GM23338 (cell line): ENCODE data around the gene TEPSIN. TPM values are rescaled to one million over a fixed set of nuclear protein-coding genes. Genes with fewer than 3 reads are reported as not detected.

Experiments used
- ATAC-seq: fragments of 200-7000 bp; cut with Tn5 transposase; 3 replicates; pipeline ENCODE4 v1.9.1; 2020
- DNase-seq: peaks from one replicate; pipeline ENCODE4 v3.0.0-alpha.2; 2015; ENCODE audit warnings: low spot score
- H2AFZ ChIP-seq: fragments of 200-600 bp; sonication (generic); 2 replicates; pipeline ENCODE4 v1.8.0; 2016; ENCODE audit warnings: antibody characterized with exemption, mild to moderate bottlenecking, moderate library complexity
- H3F3A ChIP-seq: fragments of 200-600 bp; sonication (generic); replicated peaks from 2 replicates; pipeline ENCODE4 v1.8.0; 2017; ENCODE audit warnings: antibody characterized with exemption, mixed run types, low read depth
- H3K27ac ChIP-seq: fragments of 200-600 bp; sonication (generic); 2 replicates; pipeline ENCODE4 v1.6.1; 2016; ENCODE audit warnings: low read depth
- H3K27me3 ChIP-seq: fragments of 200-600 bp; sonication (generic); 2 replicates; pipeline ENCODE4 v1.8.0; 2016; ENCODE audit warnings: mild to moderate bottlenecking, mixed run types, moderate library complexity; ENCODE audit not compliant: insufficient read depth
- H3K36me3 ChIP-seq: fragments of 200-600 bp; sonication (generic); 2 replicates; pipeline ENCODE4 v1.8.0; 2016; ENCODE audit warnings: mild to moderate bottlenecking; ENCODE audit not compliant: insufficient read depth
- H3K4me1 ChIP-seq: fragments of 200-600 bp; sonication (generic); 2 replicates; pipeline ENCODE4 v1.8.0; 2016; ENCODE audit warnings: mild to moderate bottlenecking, moderate library complexity; ENCODE audit not compliant: insufficient read depth
- H3K4me2 ChIP-seq: fragments of 200-600 bp; sonication (generic); 2 replicates; pipeline ENCODE4 v1.7.1; 2017; ENCODE audit warnings: mixed run types
- H3K4me3 ChIP-seq: fragments of 200-600 bp; sonication (generic); 2 replicates; pipeline ENCODE4 v1.6.1; 2016; ENCODE audit warnings: mixed run types
- H3K79me2 ChIP-seq: fragments of 200-600 bp; sonication (generic); replicated peaks from 2 replicates; pipeline ENCODE4 v1.8.0; 2017; ENCODE audit warnings: mild to moderate bottlenecking; ENCODE audit not compliant: insufficient read depth
- H3K9me2 ChIP-seq: fragments of 200-600 bp; sonication (generic); 2 replicates; pipeline ENCODE4 v1.8.0; 2017; ENCODE audit not compliant: insufficient read depth
- H4K20me1 ChIP-seq: fragments of 200-600 bp; sonication (generic); replicated peaks from 2 replicates; pipeline ENCODE4 v1.8.0; 2017; ENCODE audit warnings: mild to moderate bottlenecking; ENCODE audit not compliant: insufficient read depth
- H3K27ac Mint-ChIP-seq: 2 replicates; pipeline ENCODE4 v1.8.0; 2020; ENCODE audit warnings: inconsistent platforms, mild to moderate bottlenecking, moderate library complexity, mixed read lengths
- H3K27me3 Mint-ChIP-seq: 3 replicates; pipeline ENCODE4 v1.8.0; 2022; ENCODE audit warnings: low read depth, mild to moderate bottlenecking, moderate library complexity, mixed read lengths, inconsistent platforms; ENCODE audit not compliant: insufficient read depth, poor library complexity
- H3K36me3 Mint-ChIP-seq: 3 replicates; pipeline ENCODE4 v1.8.0; 2021; ENCODE audit warnings: low read depth, mild to moderate bottlenecking, inconsistent platforms, moderate library complexity, mixed read lengths
- H3K4me1 Mint-ChIP-seq: 3 replicates; pipeline ENCODE4 v1.8.0; 2020; ENCODE audit warnings: mild to moderate bottlenecking, inconsistent platforms, mixed read lengths
- H3K4me3 Mint-ChIP-seq: 3 replicates; pipeline ENCODE4 v1.8.0; 2021; ENCODE audit warnings: moderate library complexity, mild to moderate bottlenecking, inconsistent platforms, mixed read lengths
- H3K9me3 Mint-ChIP-seq: 3 replicates; pipeline ENCODE4 v1.8.0; 2020; ENCODE audit warnings: moderate library complexity, mild to moderate bottlenecking, inconsistent platforms, mixed read lengths
- CREB1 ChIP-seq: fragments of 250-450 bp; sonication (Bioruptor Pico); IDR thresholded peaks from 2 replicates; pipeline ENCODE4 v1.5.0; 2020; ENCODE audit warnings: low read depth, mild to moderate bottlenecking, moderate library complexity
- CTCF ChIP-seq, 2 experiments: fragments of 200-600 bp in 1 of 2; sonication (generic) in 1 of 2; conservative IDR thresholded peaks; 2 replicates each; pipeline versions ENCODE4 v1.5.1 to v1.6.1; 2016 to 2017; ENCODE audit warnings: antibody characterized with exemption in 2 of 2, low read depth in 2 of 2, mild to moderate bottlenecking in 2 of 2, moderate library complexity in 1 of 2
- EZH2 ChIP-seq: fragments of 200-600 bp; sonication (generic); IDR thresholded peaks from one replicate; pipeline ENCODE4 v1.8.0; 2017; ENCODE audit warnings: antibody characterized with exemption, mild to moderate bottlenecking, low read depth; ENCODE audit not compliant: unreplicated experiment
- EZH2phosphoT487 ChIP-seq: fragments of 200-600 bp; sonication (generic); IDR thresholded peaks from one replicate; pipeline ENCODE4 v1.8.1; 2018; ENCODE audit warnings: antibody characterized with exemption; ENCODE audit not compliant: unreplicated experiment
- JUNB ChIP-seq: IDR thresholded peaks from one replicate; pipeline ENCODE4 v1.6.1; 2016; ENCODE audit warnings: antibody characterized with exemption; ENCODE audit not compliant: unreplicated experiment
- NANOG ChIP-seq: IDR thresholded peaks from 2 replicates; pipeline ENCODE4 v1.6.1; 2016; ENCODE audit warnings: antibody characterized with exemption, borderline replicate concordance
- POLR2AphosphoS5 ChIP-seq: IDR thresholded peaks from 2 replicates; pipeline ENCODE4 v1.6.1; 2016; ENCODE audit warnings: antibody characterized with exemption, low read depth
- STAT1 ChIP-seq: IDR thresholded peaks from one replicate; pipeline ENCODE4 v1.6.1; 2016; ENCODE audit warnings: antibody characterized with exemption; ENCODE audit not compliant: unreplicated experiment
- ZNF331 ChIP-seq: fragments of 250-450 bp; sonication (Bioruptor Pico); IDR thresholded peaks from 2 replicates; pipeline ENCODE4 v1.5.0; 2020; ENCODE audit warnings: low read depth, mild to moderate bottlenecking, moderate library complexity
- polyA plus RNA-seq: library from polyadenylated mRNA; unstranded; fragments of >200 nt; fragmentation: Nextera tagmentation; extraction: Ambion mirVana; gene quantifications from 2 replicates; pipeline ENCODE4 v1.2.1, GENCODE V29; 2016
- total RNA-seq: library from RNA; depleted of rRNA; stranded (reverse); fragments of >200 nt; shearing (Covaris generic); gene quantifications from 2 replicates; pipeline ENCODE4 v1.2.3, GENCODE V29; 2014
- TF ChIP-seq, protein P1 (sequence below): IDR thresholded peaks from 2 replicates; pipeline ENCODE4 v1.6.1; 2016; ENCODE audit warnings: antibody characterized with exemption
- TF ChIP-seq, protein P2 (sequence below): fragments of 250-450 bp; sonication (Bioruptor Pico); IDR thresholded peaks from 2 replicates; pipeline ENCODE4 v1.5.0; 2020; ENCODE audit warnings: mild to moderate bottlenecking, moderate library complexity

The TEPSIN gene
- total and polyA plus RNA-seq, 2 experiments from 2014 or later = 4.4 to 25.3 TPM

GRCh38 chr17:81252987-81253329, 14.1 kb upstream of the TEPSIN start:
- Histone ChIP-seq H3K79me2 (no peaks in the 10 kb centered on the region), H3K4me3 (no peak overlapping the region), H3K27me3 (no peaks in the 10 kb centered on the region), H3K4me2 (no peak overlapping the region), H3K27ac (no peak overlapping the region), H3K4me1 (peaks cover 3% of the 10 kb centered on the region; the same call in 1 of the 2 replicates), H4K20me1 (no peaks in the 10 kb centered on the region; the same call in 1 of the 2 replicates), H3K9me2 (peaks cover 5% of the 10 kb centered on the region), H2AFZ (no peak overlapping the region), H3F3A (peaks cover 2% of the 10 kb centered on the region; the same call in 1 of the 2 replicates), H3K36me3 (no peaks in the 10 kb centered on the region)
- peaks cover 19% of the 10 kb centered on the region for H3K27me3 Mint-ChIP-seq
- H3K9me3 Mint-ChIP-seq = peaks cover 3% of the 10 kb centered on the region; the same call in 1 of the 3 replicates
- H3K27ac Mint-ChIP-seq = no peak overlapping the region
- ATAC-seq = no peak
- TF ChIP-seq EZH2 (no peak), CTCF (conservative IDR thresholded peaks at IDR 0.05; ENCODE audit: low read depth in 2 of 2) (no peak), POLR2AphosphoS5 (no peak), STAT1 (no peak), CREB1 (CRISPR knock-in tag) (no peak)
- TF ChIP-seq, protein P1, sequence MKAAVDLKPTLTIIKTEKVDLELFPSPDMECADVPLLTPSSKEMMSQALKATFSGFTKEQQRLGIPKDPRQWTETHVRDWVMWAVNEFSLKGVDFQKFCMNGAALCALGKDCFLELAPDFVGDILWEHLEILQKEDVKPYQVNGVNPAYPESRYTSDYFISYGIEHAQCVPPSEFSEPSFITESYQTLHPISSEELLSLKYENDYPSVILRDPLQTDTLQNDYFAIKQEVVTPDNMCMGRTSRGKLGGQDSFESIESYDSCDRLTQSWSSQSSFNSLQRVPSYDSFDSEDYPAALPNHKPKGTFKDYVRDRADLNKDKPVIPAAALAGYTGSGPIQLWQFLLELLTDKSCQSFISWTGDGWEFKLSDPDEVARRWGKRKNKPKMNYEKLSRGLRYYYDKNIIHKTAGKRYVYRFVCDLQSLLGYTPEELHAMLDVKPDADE = no peak
- H3K4me1 Mint-ChIP-seq = peaks cover 27% of the 10 kb centered on the region
- DNase-seq = no peak
- H3K36me3 Mint-ChIP-seq = peaks cover 6% of the 10 kb centered on the region; the same call in 2 of the 3 replicates
- no peak overlapping the region; the same call in 2 of the 3 replicates for H3K4me3 Mint-ChIP-seq

- ATAC-seq (no peak), DNase-seq (no peak)
- H3K4me3 Mint-ChIP-seq = no peak overlapping the region
- peaks cover 3% of the 10 kb centered on the region; the same call in 1 of the 3 replicates for H3K9me3 Mint-ChIP-seq
- Histone ChIP-seq H3K4me2 (no peak overlapping the region), H3K4me3 (no peak overlapping the region), H3K9me2 (peaks cover 5% of the 10 kb centered on the region), H4K20me1 (no peaks in the 10 kb centered on the region; the same call in 1 of the 2 replicates), H3K4me1 (peaks cover 3% of the 10 kb centered on the region; the same call in 1 of the 2 replicates), H3K27me3 (no peaks in the 10 kb centered on the region), H2AFZ (no peak overlapping the region), H3K36me3 (no peaks in the 10 kb centered on the region), H3K79me2 (no peaks in the 10 kb centered on the region), H3K27ac (no peak overlapping the region), H3F3A (peaks cover 2% of the 10 kb centered on the region; the same call in 1 of the 2 replicates)
- H3K27ac Mint-ChIP-seq = no peak overlapping the region
- H3K27me3 Mint-ChIP-seq = peaks cover 19% of the 10 kb centered on the region
- H3K36me3 Mint-ChIP-seq = peaks cover 6% of the 10 kb centered on the region; the same call in 2 of the 3 replicates
- H3K4me1 Mint-ChIP-seq = peaks cover 27% of the 10 kb centered on the region
- no peak for TF ChIP-seq ZNF331
- TF ChIP-seq, protein P2, sequence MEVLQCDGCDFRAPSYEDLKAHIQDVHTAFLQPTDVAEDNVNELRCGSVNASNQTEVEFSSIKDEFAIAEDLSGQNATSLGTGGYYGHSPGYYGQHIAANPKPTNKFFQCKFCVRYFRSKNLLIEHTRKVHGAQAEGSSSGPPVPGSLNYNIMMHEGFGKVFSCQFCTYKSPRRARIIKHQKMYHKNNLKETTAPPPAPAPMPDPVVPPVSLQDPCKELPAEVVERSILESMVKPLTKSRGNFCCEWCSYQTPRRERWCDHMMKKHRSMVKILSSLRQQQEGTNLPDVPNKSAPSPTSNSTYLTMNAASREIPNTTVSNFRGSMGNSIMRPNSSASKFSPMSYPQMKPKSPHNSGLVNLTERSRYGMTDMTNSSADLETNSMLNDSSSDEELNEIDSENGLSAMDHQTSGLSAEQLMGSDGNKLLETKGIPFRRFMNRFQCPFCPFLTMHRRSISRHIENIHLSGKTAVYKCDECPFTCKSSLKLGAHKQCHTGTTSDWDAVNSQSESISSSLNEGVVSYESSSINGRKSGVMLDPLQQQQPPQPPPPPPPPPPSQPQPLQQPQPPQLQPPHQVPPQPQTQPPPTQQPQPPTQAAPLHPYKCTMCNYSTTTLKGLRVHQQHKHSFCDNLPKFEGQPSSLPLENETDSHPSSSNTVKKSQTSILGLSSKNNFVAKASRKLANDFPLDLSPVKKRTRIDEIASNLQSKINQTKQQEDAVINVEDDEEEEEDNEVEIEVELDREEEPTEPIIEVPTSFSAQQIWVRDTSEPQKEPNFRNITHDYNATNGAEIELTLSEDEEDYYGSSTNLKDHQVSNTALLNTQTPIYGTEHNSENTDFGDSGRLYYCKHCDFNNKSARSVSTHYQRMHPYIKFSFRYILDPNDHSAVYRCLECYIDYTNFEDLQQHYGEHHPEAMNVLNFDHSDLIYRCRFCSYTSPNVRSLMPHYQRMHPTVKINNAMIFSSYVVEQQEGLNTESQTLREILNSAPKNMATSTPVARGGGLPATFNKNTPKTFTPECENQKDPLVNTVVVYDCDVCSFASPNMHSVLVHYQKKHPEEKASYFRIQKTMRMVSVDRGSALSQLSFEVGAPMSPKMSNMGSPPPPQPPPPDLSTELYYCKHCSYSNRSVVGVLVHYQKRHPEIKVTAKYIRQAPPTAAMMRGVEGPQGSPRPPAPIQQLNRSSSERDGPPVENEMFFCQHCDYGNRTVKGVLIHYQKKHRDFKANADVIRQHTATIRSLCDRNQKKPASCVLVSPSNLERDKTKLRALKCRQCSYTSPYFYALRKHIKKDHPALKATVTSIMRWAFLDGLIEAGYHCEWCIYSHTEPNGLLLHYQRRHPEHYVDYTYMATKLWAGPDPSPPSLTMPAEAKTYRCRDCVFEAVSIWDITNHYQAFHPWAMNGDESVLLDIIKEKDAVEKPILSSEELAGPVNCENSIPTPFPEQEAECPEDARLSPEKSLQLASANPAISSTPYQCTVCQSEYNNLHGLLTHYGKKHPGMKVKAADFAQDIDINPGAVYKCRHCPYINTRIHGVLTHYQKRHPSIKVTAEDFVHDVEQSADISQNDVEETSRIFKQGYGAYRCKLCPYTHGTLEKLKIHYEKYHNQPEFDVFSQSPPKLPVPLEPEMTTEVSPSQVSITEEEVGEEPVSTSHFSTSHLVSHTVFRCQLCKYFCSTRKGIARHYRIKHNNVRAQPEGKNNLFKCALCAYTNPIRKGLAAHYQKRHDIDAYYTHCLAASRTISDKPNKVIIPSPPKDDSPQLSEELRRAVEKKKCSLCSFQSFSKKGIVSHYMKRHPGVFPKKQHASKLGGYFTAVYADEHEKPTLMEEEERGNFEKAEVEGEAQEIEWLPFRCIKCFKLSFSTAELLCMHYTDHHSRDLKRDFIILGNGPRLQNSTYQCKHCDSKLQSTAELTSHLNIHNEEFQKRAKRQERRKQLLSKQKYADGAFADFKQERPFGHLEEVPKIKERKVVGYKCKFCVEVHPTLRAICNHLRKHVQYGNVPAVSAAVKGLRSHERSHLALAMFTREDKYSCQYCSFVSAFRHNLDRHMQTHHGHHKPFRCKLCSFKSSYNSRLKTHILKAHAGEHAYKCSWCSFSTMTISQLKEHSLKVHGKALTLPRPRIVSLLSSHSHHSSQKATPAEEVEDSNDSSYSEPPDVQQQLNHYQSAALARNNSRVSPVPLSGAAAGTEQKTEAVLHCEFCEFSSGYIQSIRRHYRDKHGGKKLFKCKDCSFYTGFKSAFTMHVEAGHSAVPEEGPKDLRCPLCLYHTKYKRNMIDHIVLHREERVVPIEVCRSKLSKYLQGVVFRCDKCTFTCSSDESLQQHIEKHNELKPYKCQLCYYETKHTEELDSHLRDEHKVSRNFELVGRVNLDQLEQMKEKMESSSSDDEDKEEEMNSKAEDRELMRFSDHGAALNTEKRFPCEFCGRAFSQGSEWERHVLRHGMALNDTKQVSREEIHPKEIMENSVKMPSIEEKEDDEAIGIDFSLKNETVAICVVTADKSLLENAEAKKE (CRISPR knock-in tag) = no peak
- no peak for TF ChIP-seq EZH2phosphoT487
- TF ChIP-seq EZH2 = no peak
- no peak for TF ChIP-seq JUNB
- TF ChIP-seq, protein P1 = no peak
- TF ChIP-seq NANOG = no peak
Observed at GRCh38 chr17:81252326-81252986, 13.6 kb upstream of the TEPSIN start.
